Effector memory CD8-positive, alpha-beta T cell (primary cell): ENCODE results near the gene SYCN.

Experiments
- ATAC-seq: fragments of 150-1000 bp; cut with Tn5 transposase; replicated peaks from 2 replicates; pipeline ENCODE4 v1.10.0; 2021; ENCODE audit warnings: mild to moderate bottlenecking, moderate library complexity
- DNase-seq, 3 experiments: peaks; one replicate each; pipeline ENCODE4 v3.0.0; 2021
- H3K27ac Mint-ChIP-seq, 2 donors: one replicate each; pipeline ENCODE4 v1.8.0; 2022; ENCODE audit warnings: mild to moderate bottlenecking in 2 of 2, mixed read lengths in 2 of 2, moderate library complexity in 2 of 2
- H3K27me3 Mint-ChIP-seq, 2 donors: one replicate each; pipeline ENCODE4 v1.8.0; 2022; ENCODE audit warnings: mixed read lengths in 2 of 2
- H3K36me3 Mint-ChIP-seq: one replicate; pipeline ENCODE4 v1.8.0; 2022; ENCODE audit warnings: mild to moderate bottlenecking, moderate library complexity, mixed read lengths; ENCODE audit not compliant: insufficient read depth
- H3K4me1 Mint-ChIP-seq, 2 donors: one replicate each; pipeline ENCODE4 v1.8.0; 2022; ENCODE audit warnings: low read depth in 2 of 2, mixed read lengths in 2 of 2
- H3K4me3 Mint-ChIP-seq, 2 donors: one replicate each; pipeline ENCODE4 v1.8.0; 2022; ENCODE audit warnings: mild to moderate bottlenecking in 2 of 2, mixed read lengths in 2 of 2, moderate library complexity in 2 of 2
- H3K9me3 Mint-ChIP-seq, 2 donors: one replicate each; pipeline ENCODE4 v1.8.0; 2022; ENCODE audit warnings: mixed read lengths in 2 of 2

The SYCN gene

GRCh38 chr19:39212375-39212742 is 8.3 kb upstream of the SYCN start:
- Mint-ChIP-seq H3K27ac (no peak overlapping the region), H3K4me3 (no peak overlapping the region), H3K36me3 (no peaks in the 10 kb centered on the region), H3K27me3 (peaks cover 12 to 15% of the 10 kb centered on the region in 2 donors), H3K4me1 (no peaks in the 10 kb centered on the region), H3K9me3 (no peaks in the 10 kb centered on the region)
- DNase-seq, result peak; percentile 60 to 68 (median 60)
- ATAC-seq, result peak; percentile 91

- no peak overlapping the region for H3K4me3 Mint-ChIP-seq
- no peak for DNase-seq
- no peaks in the 10 kb centered on the region for H3K36me3 Mint-ChIP-seq
- no peaks in the 10 kb centered on the region for H3K4me1 Mint-ChIP-seq
- peaks cover 7 to 10% of the 10 kb centered on the region in 2 donors for H3K27me3 Mint-ChIP-seq
- no peaks in the 10 kb centered on the region for H3K9me3 Mint-ChIP-seq
- H3K27ac Mint-ChIP-seq, result no peak overlapping the region
- no peak for ATAC-seq
Observed at GRCh38 chr19:39211731-39212374, 7.8 kb upstream of the SYCN start.

- peaks cover 3% of the 10 kb centered on the region for H3K36me3 Mint-ChIP-seq
- no peak for ATAC-seq
- no peaks in the 10 kb centered on the region for H3K9me3 Mint-ChIP-seq
- DNase-seq, result no peak
- H3K27me3 Mint-ChIP-seq, result peaks cover 6 to 24% of the 10 kb centered on the region in 2 donors
- H3K27ac Mint-ChIP-seq, result no peak overlapping the region
- H3K4me3 Mint-ChIP-seq, result no peak overlapping the region
- no peaks in the 10 kb centered on the region for H3K4me1 Mint-ChIP-seq
Observed at GRCh38 chr19:39209196-39209595, 5.1 kb upstream of the SYCN start.

GRCh38 chr19:39208175-39208795 is 4.2 kb upstream of the SYCN start:
- H3K9me3 Mint-ChIP-seq, result no peaks in the 10 kb centered on the region
- H3K27me3 Mint-ChIP-seq, result peaks cover 16 to 33% of the 10 kb centered on the region in 2 donors
- H3K4me3 Mint-ChIP-seq, result no peak overlapping the region
- no peak for DNase-seq
- no peak for ATAC-seq
- H3K4me1 Mint-ChIP-seq, result no peaks in the 10 kb centered on the region
- no peak overlapping the region for H3K27ac Mint-ChIP-seq
- H3K36me3 Mint-ChIP-seq, result peaks cover 3% of the 10 kb centered on the region

GRCh38 chr19:39207293-39207836 is 3.3 kb upstream of the SYCN start:
- Mint-ChIP-seq H3K4me1 (no peaks in the 10 kb centered on the region), H3K36me3 (peaks cover 3% of the 10 kb centered on the region), H3K4me3 (no peak overlapping the region), H3K27ac (no peak overlapping the region), H3K27me3 (peaks cover 25 to 43% of the 10 kb centered on the region in 2 donors), H3K9me3 (no peaks in the 10 kb centered on the region)
- ATAC-seq (no peak), DNase-seq (no peak)

GRCh38 chr19:39206122-39206521 is 2.1 kb upstream of the SYCN start:
- no peak overlapping the region for H3K4me3 Mint-ChIP-seq
- no peak for ATAC-seq
- H3K27ac Mint-ChIP-seq, result no peak overlapping the region
- no peaks in the 10 kb centered on the region for H3K4me1 Mint-ChIP-seq
- H3K36me3 Mint-ChIP-seq, result peaks cover 3% of the 10 kb centered on the region
- peaks cover 36 to 55% of the 10 kb centered on the region in 2 donors for H3K27me3 Mint-ChIP-seq
- DNase-seq, result no peak
- no peaks in the 10 kb centered on the region for H3K9me3 Mint-ChIP-seq

- peaks cover 5% of the 10 kb centered on the region for H3K36me3 Mint-ChIP-seq
- H3K27me3 Mint-ChIP-seq, result peaks cover 43 to 62% of the 10 kb centered on the region in 2 donors
- H3K4me3 Mint-ChIP-seq, result no peak overlapping the region
- ATAC-seq, result no peak
- no peaks in the 10 kb centered on the region for H3K9me3 Mint-ChIP-seq
- H3K27ac Mint-ChIP-seq, result no peak overlapping the region
- no peaks in the 10 kb centered on the region for H3K4me1 Mint-ChIP-seq
- DNase-seq, result no peak
Observed at GRCh38 chr19:39205449-39205764, 1.3 kb upstream of the SYCN start.

- Mint-ChIP-seq H3K4me3 (no peak overlapping the region), H3K9me3 (no peaks in the 10 kb centered on the region), H3K27ac (no peak overlapping the region), H3K36me3 (peaks cover 5% of the 10 kb centered on the region), H3K27me3 (peaks cover 63 to 86% of the 10 kb centered on the region in 2 donors), H3K4me1 (no peaks in the 10 kb centered on the region)
- ATAC-seq (no peak), DNase-seq (no peak)
Observed at GRCh38 chr19:39202998-39203355, 1.1 kb downstream of the SYCN start.

GRCh38 chr19:39200803-39201115 is 3.3 kb downstream of the SYCN start:
- Mint-ChIP-seq H3K27me3 (peaks cover 74 to 98% of the 10 kb centered on the region in 2 donors), H3K4me3 (no peak overlapping the region)

GRCh38 chr19:39200066-39200802 is 3.8 kb downstream of the SYCN start:
- Mint-ChIP-seq H3K27me3 (peaks cover 74 to 98% of the 10 kb centered on the region in 2 donors), H3K4me1 (peaks cover 10 to 20% of the 10 kb centered on the region in 2 donors), H3K27ac (no peak overlapping the region), H3K4me3 (no peak overlapping the region), H3K36me3 (peaks cover 5% of the 10 kb centered on the region), H3K9me3 (no peaks in the 10 kb centered on the region)
- ATAC-seq, result no peak
- DNase-seq, result no peak

More at GRCh38 chr19:39200803-39201115, 3.3 kb downstream of the SYCN start:
- Mint-ChIP-seq H3K27ac (no peak overlapping the region), H3K36me3 (peaks cover 5% of the 10 kb centered on the region), H3K9me3 (no peaks in the 10 kb centered on the region), H3K4me1 (peaks cover 10 to 15% of the 10 kb centered on the region in 2 donors)
- ATAC-seq, result no peak
- no peak for DNase-seq

- H3K4me3 Mint-ChIP-seq, result no peak overlapping the region
- H3K27ac Mint-ChIP-seq, result no peak overlapping the region
- H3K4me1 Mint-ChIP-seq, result peaks cover 10 to 22% of the 10 kb centered on the region in 2 donors
- ATAC-seq, result no peak
- H3K27me3 Mint-ChIP-seq, result peaks cover 66 to 98% of the 10 kb centered on the region in 2 donors
- DNase-seq, result no peak
- H3K36me3 Mint-ChIP-seq, result peaks cover 2% of the 10 kb centered on the region
- H3K9me3 Mint-ChIP-seq, result no peaks in the 10 kb centered on the region
Observed at GRCh38 chr19:39199025-39199424, 5.0 kb downstream of the SYCN start.

- peaks cover 10 to 22% of the 10 kb centered on the region in 2 donors for H3K4me1 Mint-ChIP-seq
Observed at GRCh38 chr19:39197808-39198207, 6.3 kb downstream of the SYCN start.

GRCh38 chr19:39196860-39197562 is 7.1 kb downstream of the SYCN start, which contains the start of gene NCCRP1:
TSS of gene NCCRP1 (plus strand) at chr19:39196964. CDS start at chr19:39196983, 19 bp downstream.
- Mint-ChIP-seq H3K4me1 (peaks cover 10 to 22% of the 10 kb centered on the region in 2 donors), H3K36me3 (peaks cover 2% of the 10 kb centered on the region), H3K4me3 (peak within 1 kb of the TSS; percentile 65), H3K27ac (no peak within 1 kb of the TSS), H3K27me3 (peaks cover 52 to 97% of the 10 kb centered on the region in 2 donors), H3K9me3 (no peaks in the 10 kb centered on the region)
- peak; percentile 41 for ATAC-seq
- DNase-seq, result no peak

More at GRCh38 chr19:39197808-39198207, 6.3 kb downstream of the SYCN start:
- H3K36me3 Mint-ChIP-seq, result peaks cover 2% of the 10 kb centered on the region
- DNase-seq, result no peak
- peaks cover 59 to 98% of the 10 kb centered on the region in 2 donors for H3K27me3 Mint-ChIP-seq
- peak overlapping the region; percentile 22 to 58 for H3K4me3 Mint-ChIP-seq
- ATAC-seq, result no peak
- H3K27ac Mint-ChIP-seq, result no peak overlapping the region
- no peaks in the 10 kb centered on the region for H3K9me3 Mint-ChIP-seq
